ENCODE measurements around the gene UNK.

GRCh38 chr17:75844530-75845057, 60.0 kb downstream of the UNK start:
- TF ChIP-seq POLR2A (IDR thresholded peaks at IDR 0.05; ENCODE audit: low read depth) (no peak), EP300 (IDR thresholded peaks at IDR 0.05) (no peak), CTCF (IDR thresholded peaks at IDR 0.05) (no peak)

Data from esophagus muscularis mucosa (tissue), 4 donors.